BE2C (cell line): ENCODE results near the gene FAM171A2.

Source experiments
- DNase-seq: peaks from one replicate; pipeline ENCODE4 v3.0.0-alpha.2; 2020
- H3K27me3 ChIP-seq: fragments of 250-450 bp; sonication (Bioruptor Pico); 2 replicates; pipeline ENCODE4 v1.5.1; 2020; ENCODE audit warnings: mild to moderate bottlenecking
- H3K36me3 ChIP-seq: fragments of 250-450 bp; sonication (Bioruptor Pico); 2 replicates; pipeline ENCODE4 v1.5.1; 2020; ENCODE audit warnings: mild to moderate bottlenecking
- H3K4me1 ChIP-seq: fragments of 250-450 bp; sonication (Bioruptor Pico); 2 replicates; pipeline ENCODE4 v1.5.1; 2020
- H3K4me3 ChIP-seq: 2 replicates; pipeline ENCODE4 v1.5.1; 2011; ENCODE audit warnings: low read depth, low read length
- H3K9me3 ChIP-seq: fragments of 250-450 bp; sonication (Bioruptor Pico); 2 replicates; pipeline ENCODE4 v1.5.1; 2020
- CTCF ChIP-seq: IDR thresholded peaks from 2 replicates; pipeline ENCODE4 v1.5.1; 2012; ENCODE audit warnings: mild to moderate bottlenecking, low read depth, low read length

Gene FAM171A2

GRCh38 chr17:44304651-44305050 is 59.0 kb downstream of the FAM171A2 start:
- Histone ChIP-seq H3K36me3 (no peaks in the 10 kb centered on the region), H3K4me1 (no peaks in the 10 kb centered on the region), H3K27me3 (no peaks in the 10 kb centered on the region), H3K9me3 (no peaks in the 10 kb centered on the region), H3K4me3 (no peak overlapping the region)
- DNase-seq: no peak
- no peak for TF ChIP-seq CTCF
